T-helper 2 cell treated with Interferon-gamma antibody and Interleukin-4, amounts not matched to agents 5 μg/mL and 100 μg/mL, for 36 hours (primary cell): Measurements from ENCODE around the gene AMACR.

Source experiments
- DNase-seq: peaks from one replicate; pipeline ENCODE4 v3.0.0; 2021; ENCODE audit warnings: low spot score
- H3K27ac Mint-ChIP-seq: one replicate; pipeline ENCODE4 v1.8.0; 2021; ENCODE audit warnings: mild to moderate bottlenecking, mixed read lengths
- H3K27me3 Mint-ChIP-seq: one replicate; pipeline ENCODE4 v1.8.0; 2021; ENCODE audit warnings: low read depth, mixed read lengths
- H3K36me3 Mint-ChIP-seq: one replicate; pipeline ENCODE4 v1.8.0; 2021; ENCODE audit warnings: low read depth, mixed read lengths
- H3K4me1 Mint-ChIP-seq: one replicate; pipeline ENCODE4 v1.8.0; 2021; ENCODE audit warnings: low read depth, mixed read lengths
- H3K4me3 Mint-ChIP-seq: one replicate; pipeline ENCODE4 v1.8.0; 2022; ENCODE audit warnings: mild to moderate bottlenecking, moderate library complexity, mixed read lengths
- H3K9me3 Mint-ChIP-seq: one replicate; pipeline ENCODE4 v1.8.0; 2021; ENCODE audit warnings: mixed read lengths

The AMACR gene

DNA sequence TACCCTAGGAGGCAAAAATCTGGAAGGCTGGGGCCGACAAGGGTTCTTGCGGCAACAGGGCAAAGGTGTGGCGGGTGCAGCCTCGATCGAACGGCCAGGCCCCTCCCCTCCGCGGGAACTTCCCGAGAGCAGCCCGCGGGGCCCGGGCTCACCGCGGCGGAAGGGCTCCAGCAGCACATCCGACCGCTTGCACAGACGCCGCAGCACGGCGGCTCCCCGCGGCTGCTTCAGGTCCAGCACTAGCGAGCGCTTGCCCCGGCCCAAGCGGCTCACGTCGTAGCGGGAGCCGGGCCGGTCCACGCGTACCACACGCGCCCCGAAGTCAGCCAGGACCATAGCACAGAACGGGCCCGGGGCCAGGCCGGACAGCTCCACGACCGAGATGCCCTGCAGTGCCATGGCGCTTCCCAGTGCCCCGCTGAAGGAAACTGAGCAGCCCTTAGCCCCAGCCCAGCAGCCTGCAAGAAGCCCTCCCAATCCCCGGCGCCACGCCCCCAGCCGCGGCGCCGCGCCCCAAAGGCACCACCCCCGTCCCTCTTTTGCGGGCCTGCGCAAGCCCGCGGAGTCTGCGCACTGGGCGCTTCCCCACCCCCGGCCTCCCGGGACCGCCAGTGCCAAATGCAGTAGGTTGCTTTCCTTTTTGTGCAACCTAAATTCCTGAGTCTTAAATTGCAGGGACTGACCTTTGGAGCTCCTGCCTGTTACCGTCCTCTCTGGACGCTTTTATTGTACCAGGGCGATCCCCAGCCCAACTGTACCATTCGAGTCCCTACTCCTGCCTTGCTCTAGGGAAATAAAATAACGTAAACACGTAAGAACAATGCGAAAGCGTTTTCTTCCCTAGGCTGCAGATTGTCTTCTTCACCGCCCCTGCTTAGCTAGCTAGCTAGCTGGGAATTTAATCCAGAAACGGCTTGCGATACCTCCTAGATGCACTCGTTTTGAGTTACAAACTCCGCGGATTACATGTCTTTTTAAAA lies at the start of gene AMACR:
AMACR (minus strand) TSS at position 430 of the 980 bp plus-strand sequence; CDS start at position 399, 31 bp downstream.
- H3K4me1 Mint-ChIP-seq: peaks cover 33% of the 10 kb centered on the region

DNA sequence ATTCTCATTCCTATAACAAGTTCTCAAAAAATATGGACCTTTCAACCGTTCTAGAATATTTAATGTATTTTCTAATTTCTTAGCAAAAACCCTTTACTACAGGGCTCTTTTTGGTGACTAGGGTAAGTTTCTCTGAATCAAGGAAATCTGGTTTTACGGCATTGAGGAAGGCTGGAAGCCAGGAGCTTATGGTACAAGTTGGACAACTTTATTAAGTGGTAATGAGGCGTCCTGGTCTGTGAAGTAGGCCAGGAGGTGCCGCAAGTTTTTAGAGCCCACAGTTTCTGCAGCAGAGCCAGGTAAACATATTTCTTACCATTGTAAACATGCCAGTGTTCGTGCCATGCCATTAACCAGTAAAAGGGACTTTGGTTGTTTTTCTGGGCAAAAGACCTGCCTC lies 49.7 kb upstream of the AMACR start:
- peaks cover 3% of the 10 kb centered on the region for H3K4me1 Mint-ChIP-seq

More for the DNA sequence above, at the start of gene AMACR:
- Mint-ChIP-seq H3K27ac (peak within 1 kb of the TSS; percentile 94), H3K9me3 (no peaks in the 10 kb centered on the region), H3K4me3 (peak within 1 kb of the TSS; percentile 88), H3K36me3 (peaks cover 15% of the 10 kb centered on the region), H3K27me3 (peaks cover 2% of the 10 kb centered on the region)
- peak; percentile 90 for DNase-seq

GRCh38 chr5:34057118-34057517 lies 49.3 kb upstream of the AMACR start:
- peaks cover 3% of the 10 kb centered on the region for H3K4me1 Mint-ChIP-seq
- H3K9me3 Mint-ChIP-seq: no peaks in the 10 kb centered on the region
- no peaks in the 10 kb centered on the region for H3K27me3 Mint-ChIP-seq
- H3K27ac Mint-ChIP-seq: no peak overlapping the region
- peaks cover 7% of the 10 kb centered on the region for H3K36me3 Mint-ChIP-seq
- H3K4me3 Mint-ChIP-seq: no peak overlapping the region
- DNase-seq: no peak

More for the DNA sequence above, 49.7 kb upstream of the AMACR start:
- Mint-ChIP-seq H3K4me3 (no peak overlapping the region), H3K27me3 (no peaks in the 10 kb centered on the region), H3K27ac (no peak overlapping the region), H3K36me3 (peaks cover 7% of the 10 kb centered on the region), H3K9me3 (no peaks in the 10 kb centered on the region)
- no peak for DNase-seq

DNA sequence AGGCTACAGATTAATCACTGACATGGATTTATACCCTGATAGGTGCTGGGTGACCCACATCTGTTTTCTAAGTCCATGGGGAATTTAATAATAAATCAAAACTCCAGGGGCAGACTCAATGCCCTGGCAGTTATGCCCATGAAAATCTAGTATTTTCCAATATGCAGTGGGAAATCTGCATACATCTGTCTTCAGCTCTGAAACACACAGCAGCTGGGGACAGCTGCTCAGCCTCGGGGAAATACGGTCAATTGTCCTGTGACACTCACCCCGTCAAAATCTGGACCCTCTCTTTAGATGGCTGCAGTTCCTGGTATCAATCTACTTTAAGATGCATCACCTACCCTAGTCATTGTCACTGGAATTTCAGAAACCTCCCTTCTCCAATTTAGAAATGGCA lies 47.8 kb upstream of the AMACR start:
- DNase-seq: no peak
- peaks cover 11% of the 10 kb centered on the region for H3K36me3 Mint-ChIP-seq
- no peaks in the 10 kb centered on the region for H3K9me3 Mint-ChIP-seq
- peaks cover 3% of the 10 kb centered on the region for H3K4me1 Mint-ChIP-seq
- H3K27me3 Mint-ChIP-seq: no peaks in the 10 kb centered on the region
- H3K27ac Mint-ChIP-seq: no peak overlapping the region
- H3K4me3 Mint-ChIP-seq: no peak overlapping the region

DNA sequence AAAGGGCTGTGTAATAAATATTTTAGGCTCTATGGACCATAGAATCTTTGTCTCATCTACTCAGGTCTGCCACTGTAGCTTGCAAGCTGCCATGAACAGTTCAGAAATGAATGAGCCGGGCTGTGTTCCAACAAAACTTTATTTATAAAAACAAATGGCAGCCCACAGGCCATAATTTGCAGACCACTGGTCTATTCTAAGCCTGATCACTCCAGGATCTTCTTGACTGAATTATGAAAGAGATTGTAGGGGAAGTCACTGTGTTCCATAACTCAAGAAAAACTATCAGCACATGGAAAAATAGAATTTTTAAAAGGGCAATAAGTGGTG lies 46.5 kb upstream of the AMACR start:
- Mint-ChIP-seq H3K9me3 (no peaks in the 10 kb centered on the region), H3K27me3 (no peaks in the 10 kb centered on the region), H3K4me3 (no peak overlapping the region), H3K36me3 (peaks cover 14% of the 10 kb centered on the region), H3K27ac (no peak overlapping the region), H3K4me1 (peaks cover 3% of the 10 kb centered on the region)
- DNase-seq: no peak

DNA sequence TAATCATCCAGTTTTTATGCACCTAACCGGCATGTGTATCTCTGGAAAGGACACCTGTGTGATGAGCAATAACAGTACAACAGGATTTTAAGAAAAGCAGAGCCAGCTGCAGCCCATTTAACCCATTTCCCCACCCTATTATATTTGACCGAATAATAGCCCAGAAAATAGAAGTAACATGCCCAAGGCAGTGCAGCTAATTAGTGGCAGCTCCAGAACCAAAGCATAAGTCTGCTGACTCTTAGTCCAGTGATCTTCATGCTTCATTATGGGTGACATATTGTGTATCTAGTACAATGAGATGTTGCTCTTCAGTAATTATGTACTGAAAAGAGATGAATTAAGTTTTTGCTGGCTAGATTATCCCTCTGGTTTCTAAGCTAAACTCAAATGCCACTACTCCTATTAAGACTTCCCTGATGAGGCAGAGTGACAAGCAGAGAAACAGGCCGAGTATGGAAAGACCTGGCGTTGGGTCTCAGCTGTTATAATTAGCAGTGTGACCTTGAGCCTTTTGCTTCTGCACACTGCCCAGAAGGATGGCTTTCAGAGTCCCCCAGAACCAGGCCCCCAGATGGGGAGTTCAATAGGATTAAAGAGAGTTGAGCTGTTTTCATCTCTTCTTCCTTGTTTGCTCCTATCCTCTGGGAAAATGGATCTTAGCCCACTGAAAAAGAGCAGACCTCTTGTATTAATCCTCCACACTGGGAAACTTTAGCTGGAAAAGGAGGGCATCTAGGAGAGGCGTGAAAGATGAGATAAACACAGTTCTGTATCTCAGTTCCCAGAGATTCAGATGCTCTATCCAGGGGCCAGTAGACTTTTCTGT lies 45.9 kb upstream of the AMACR start:
- H3K27me3 Mint-ChIP-seq: no peaks in the 10 kb centered on the region
- H3K9me3 Mint-ChIP-seq: no peaks in the 10 kb centered on the region
- H3K4me3 Mint-ChIP-seq: no peak overlapping the region
- H3K27ac Mint-ChIP-seq: no peak overlapping the region
- DNase-seq: no peak
- H3K36me3 Mint-ChIP-seq: peaks cover 12% of the 10 kb centered on the region
- peaks cover 3% of the 10 kb centered on the region for H3K4me1 Mint-ChIP-seq

GRCh38 chr5:34053133-34053532 lies 45.3 kb upstream of the AMACR start:
- no peaks in the 10 kb centered on the region for H3K27me3 Mint-ChIP-seq
- peaks cover 3% of the 10 kb centered on the region for H3K4me1 Mint-ChIP-seq
- no peak overlapping the region for H3K4me3 Mint-ChIP-seq
- DNase-seq: no peak
- no peaks in the 10 kb centered on the region for H3K9me3 Mint-ChIP-seq
- H3K36me3 Mint-ChIP-seq: peaks cover 12% of the 10 kb centered on the region
- no peak overlapping the region for H3K27ac Mint-ChIP-seq

- no peaks in the 10 kb centered on the region for H3K27me3 Mint-ChIP-seq
- H3K4me1 Mint-ChIP-seq: peaks cover 3% of the 10 kb centered on the region
- DNase-seq: no peak
- H3K4me3 Mint-ChIP-seq: no peak overlapping the region
- peaks cover 11% of the 10 kb centered on the region for H3K36me3 Mint-ChIP-seq
- H3K27ac Mint-ChIP-seq: no peak overlapping the region
- H3K9me3 Mint-ChIP-seq: no peaks in the 10 kb centered on the region
Observed at GRCh38 chr5:34051374-34051980, 43.6 kb upstream of the AMACR start.

GRCh38 chr5:34047774-34048572 lies 40.1 kb upstream of the AMACR start:
- H3K9me3 Mint-ChIP-seq: no peaks in the 10 kb centered on the region
- H3K36me3 Mint-ChIP-seq: peaks cover 11% of the 10 kb centered on the region
- no peak overlapping the region for H3K4me3 Mint-ChIP-seq
- no peak overlapping the region for H3K27ac Mint-ChIP-seq
- no peaks in the 10 kb centered on the region for H3K27me3 Mint-ChIP-seq
- H3K4me1 Mint-ChIP-seq: no peaks in the 10 kb centered on the region
- no peak for DNase-seq

DNA sequence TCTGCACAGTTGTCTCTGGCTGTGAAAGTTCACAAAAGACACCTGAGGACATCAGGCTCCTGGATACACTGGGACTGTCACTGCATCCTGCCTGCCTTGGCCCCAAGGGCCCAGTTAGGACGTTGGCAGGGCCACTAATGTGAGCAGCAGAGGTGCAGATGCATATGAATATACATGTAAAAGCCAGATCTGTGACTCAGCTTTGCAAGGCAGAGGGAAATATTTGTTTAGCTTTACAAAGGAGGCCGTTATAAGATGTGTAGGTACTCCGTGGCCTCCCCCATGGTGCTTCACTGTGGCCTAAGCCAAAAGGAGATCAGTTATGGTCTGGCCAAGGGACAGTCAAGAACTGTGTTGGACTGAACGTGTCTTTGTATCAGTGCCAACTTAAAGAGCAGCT lies 39.3 kb upstream of the AMACR start:
- Mint-ChIP-seq H3K4me1 (no peaks in the 10 kb centered on the region), H3K27me3 (no peaks in the 10 kb centered on the region), H3K9me3 (no peaks in the 10 kb centered on the region), H3K4me3 (no peak overlapping the region), H3K27ac (no peak overlapping the region), H3K36me3 (peaks cover 11% of the 10 kb centered on the region)
- no peak for DNase-seq

- DNase-seq: no peak
- Mint-ChIP-seq H3K4me3 (no peak overlapping the region), H3K36me3 (peaks cover 7% of the 10 kb centered on the region), H3K4me1 (no peaks in the 10 kb centered on the region), H3K27me3 (no peaks in the 10 kb centered on the region), H3K9me3 (no peaks in the 10 kb centered on the region), H3K27ac (no peak overlapping the region)
Observed at GRCh38 chr5:34045996-34046395, 38.1 kb upstream of the AMACR start.

DNA sequence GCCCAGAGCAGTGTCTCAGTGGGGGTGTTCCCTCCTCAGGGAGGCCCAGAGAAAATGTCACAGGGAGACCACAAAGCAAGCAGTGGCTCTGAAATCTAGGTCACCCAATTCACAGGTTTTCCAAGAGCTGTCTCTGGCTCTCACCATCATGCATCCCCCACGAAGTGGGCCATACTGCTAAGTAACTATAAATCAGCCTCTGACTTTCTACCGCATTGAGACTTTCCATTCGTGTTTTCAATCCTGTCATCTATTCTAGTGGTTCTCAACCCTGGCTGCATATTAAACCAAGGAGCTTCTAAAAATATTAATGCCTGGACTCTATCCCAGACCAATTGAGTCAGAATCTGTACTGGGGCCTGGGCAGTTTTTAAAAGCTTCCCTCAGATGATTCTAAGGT lies 37.2 kb upstream of the AMACR start:
- Mint-ChIP-seq H3K36me3 (peaks cover 4% of the 10 kb centered on the region), H3K9me3 (no peaks in the 10 kb centered on the region), H3K4me3 (no peak overlapping the region), H3K4me1 (no peaks in the 10 kb centered on the region), H3K27me3 (no peaks in the 10 kb centered on the region), H3K27ac (no peak overlapping the region)
- no peak for DNase-seq

DNA sequence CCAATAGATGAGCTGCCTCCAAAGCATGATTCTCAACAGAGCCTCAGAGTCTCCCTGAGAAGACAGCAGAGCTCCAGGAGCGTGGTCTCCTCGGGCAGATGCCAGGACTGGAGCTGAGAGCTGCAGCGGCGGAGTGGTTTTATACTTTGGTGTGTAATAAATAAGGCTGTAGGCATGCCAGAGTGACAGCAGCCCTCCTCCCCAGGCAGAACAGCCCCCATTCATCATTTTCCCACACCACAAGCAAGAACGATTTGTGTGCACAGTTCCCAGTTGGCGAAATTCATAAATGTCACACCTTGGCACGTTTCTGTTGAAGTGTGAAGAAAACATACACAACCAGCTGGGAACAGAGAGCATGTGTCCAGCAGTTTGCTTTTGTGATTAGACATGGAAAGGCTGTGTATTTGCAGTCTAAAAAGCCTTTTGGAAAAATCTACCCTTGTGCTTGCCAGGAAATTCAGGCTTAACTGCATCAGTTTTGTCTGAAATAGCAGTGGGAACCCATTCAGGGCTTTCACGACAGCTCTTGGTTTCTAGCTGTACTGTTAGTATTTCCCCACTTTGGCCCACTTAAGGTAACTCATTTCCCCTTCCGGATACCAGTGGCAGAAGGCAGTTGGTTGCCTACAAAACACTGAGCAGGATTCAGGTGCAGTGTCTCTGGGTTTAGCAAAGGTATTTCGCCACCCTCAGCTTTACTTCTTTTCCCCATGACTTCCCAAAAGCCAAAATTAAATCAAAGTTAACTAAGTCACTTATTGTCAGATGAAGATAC lies 35.4 kb upstream of the AMACR start, which contains the start of gene C1QTNF3:
C1QTNF3 (minus strand) TSS at position 115 of the 778 bp plus-strand sequence; CDS start at position 27, 88 bp downstream.
- no peak for DNase-seq
- no peaks in the 10 kb centered on the region for H3K27me3 Mint-ChIP-seq
- H3K36me3 Mint-ChIP-seq: peaks cover 1% of the 10 kb centered on the region
- H3K9me3 Mint-ChIP-seq: no peaks in the 10 kb centered on the region
- H3K4me3 Mint-ChIP-seq: no peak within 1 kb of the TSS
- no peaks in the 10 kb centered on the region for H3K4me1 Mint-ChIP-seq
- H3K27ac Mint-ChIP-seq: no peak within 1 kb of the TSS
